ENCODE measurements around the gene C11orf65. TPM values are rescaled to one million over a fixed set of nuclear protein-coding genes. Genes with fewer than 3 reads are reported as not detected.
"Not testable (repeated sequence)": the region's sequence is repeated elsewhere in the genome, so short reads cannot be mapped to it uniquely, and the experiment has no call there.

C11orf65 gene
- total RNA-seq, 1 donor from 2014 or later, result 0.57 TPM

DNA sequence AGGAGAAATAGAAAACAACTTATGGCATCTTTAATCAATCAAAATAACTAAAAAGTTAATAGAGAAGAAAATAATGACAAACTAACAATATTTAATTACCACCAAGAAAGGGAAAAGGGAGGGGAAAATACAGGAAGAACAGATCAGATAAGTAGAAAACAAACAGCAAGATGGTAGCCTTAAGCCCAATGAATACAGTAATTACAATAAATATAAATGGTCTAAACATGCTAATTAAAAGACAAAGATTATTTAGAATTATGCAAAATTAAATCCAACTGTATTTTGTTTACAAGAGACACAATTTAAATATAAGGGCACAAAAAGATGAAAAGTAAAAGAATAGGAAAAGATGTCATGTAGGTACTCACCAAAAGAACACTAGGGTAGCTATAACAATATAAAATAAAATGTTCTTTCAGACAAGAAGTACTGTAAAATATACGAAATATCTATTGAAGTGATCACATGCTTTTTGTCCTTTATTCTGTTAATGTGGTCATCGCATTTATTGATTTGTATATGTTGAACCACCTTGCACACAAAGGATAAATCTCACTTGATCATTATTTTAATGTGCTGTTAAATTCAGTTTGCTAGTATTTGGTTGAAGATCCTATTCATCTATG is 14.0 kb downstream of the C11orf65 start:
- intact Hi-C loops (cut with micrococcal nuclease), result no loop called here
- no peaks in the 10 kb centered on the region for H3K36me3 Mint-ChIP-seq (ENCODE audit: low read depth)
- H3K27ac Mint-ChIP-seq, result no peak overlapping the region
- peaks cover 3% of the 10 kb centered on the region for H3K27me3 Mint-ChIP-seq (ENCODE audit: insufficient read depth)
- H3K4me3 Mint-ChIP-seq, result no peak overlapping the region
- no peaks in the 10 kb centered on the region for H3K4me1 Mint-ChIP-seq (ENCODE audit: low read depth)
- DNase-seq (ENCODE audit: low spot score), result no peak
- peaks cover 22% of the 10 kb centered on the region for H3K9me3 Mint-ChIP-seq

DNA sequence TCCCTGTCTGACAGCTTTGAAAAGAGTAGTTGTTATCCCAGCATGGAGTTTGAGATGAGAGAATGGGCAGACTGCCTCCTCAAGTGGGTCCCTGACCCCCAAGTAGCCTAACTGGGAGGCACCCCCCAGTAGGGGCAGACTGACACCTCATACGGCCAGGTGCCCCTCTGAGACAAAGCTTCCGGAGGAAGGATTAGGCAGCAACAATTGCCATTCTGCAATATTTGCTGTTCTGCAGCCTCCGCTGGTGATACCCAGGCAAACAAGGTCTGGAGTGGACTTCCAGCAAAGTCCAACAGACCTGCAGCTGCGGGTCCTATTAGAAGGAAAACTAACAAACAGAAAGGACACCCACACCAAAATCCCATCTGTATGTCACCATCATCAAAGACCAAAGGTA is 25.9 kb downstream of the C11orf65 start:
- H3K4me1 Mint-ChIP-seq (ENCODE audit: low read depth); intact Hi-C loops (cut with micrococcal nuclease); H3K4me3 Mint-ChIP-seq; H3K36me3 Mint-ChIP-seq (ENCODE audit: low read depth); DNase-seq (ENCODE audit: low spot score); H3K27me3 Mint-ChIP-seq (ENCODE audit: insufficient read depth); H3K27ac Mint-ChIP-seq: not testable (repeated sequence)
- H3K9me3 Mint-ChIP-seq, result peaks cover 21% of the 10 kb centered on the region

DNA sequence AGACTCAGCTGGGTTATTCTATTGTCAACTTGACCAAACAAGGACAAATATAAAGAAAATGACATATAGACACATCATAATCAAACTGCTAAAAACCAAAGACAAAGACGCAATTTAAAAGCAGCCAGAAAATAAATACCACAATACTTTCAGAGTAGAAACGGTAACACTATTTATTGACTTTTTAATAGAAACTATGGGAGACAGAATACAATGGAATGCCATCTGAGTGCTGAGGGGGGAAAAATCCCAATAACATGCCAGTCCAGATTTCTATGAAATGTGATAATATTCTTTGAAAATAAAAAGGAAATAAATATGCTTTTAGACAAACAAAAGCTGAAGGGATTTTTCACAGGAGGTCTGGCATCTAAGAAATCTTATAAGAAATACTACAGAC is 30.7 kb downstream of the C11orf65 start:
- no peak overlapping the region for H3K27ac Mint-ChIP-seq

DNA sequence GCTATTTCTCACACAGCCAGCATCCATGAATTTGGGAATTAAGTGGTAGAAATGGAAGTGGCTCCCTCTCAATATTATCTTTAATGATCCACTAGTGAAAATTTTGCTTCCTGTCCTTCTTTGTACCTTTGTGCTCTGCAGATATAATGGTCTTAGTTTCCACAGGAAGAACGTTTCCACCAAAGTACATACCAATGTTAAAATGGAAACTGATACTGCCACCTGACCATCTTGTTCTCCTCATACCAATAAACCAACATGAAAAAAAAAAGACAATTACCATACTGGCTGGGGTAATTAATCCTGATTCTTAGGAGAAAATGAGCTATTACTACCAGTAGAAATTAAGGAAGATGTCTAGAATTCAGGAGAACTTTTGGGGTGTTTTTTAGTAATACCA is 32.3 kb downstream of the C11orf65 start:
- peaks cover 3% of the 10 kb centered on the region for H3K9me3 Mint-ChIP-seq
- H3K36me3 Mint-ChIP-seq (ENCODE audit: low read depth), result no peaks in the 10 kb centered on the region
- intact Hi-C loops (cut with micrococcal nuclease), result no loop called here

More for the DNA sequence above, 30.7 kb downstream of the C11orf65 start:
- peaks cover 10% of the 10 kb centered on the region for H3K9me3 Mint-ChIP-seq
- H3K4me1 Mint-ChIP-seq (ENCODE audit: low read depth), result no peaks in the 10 kb centered on the region
- intact Hi-C loops (cut with micrococcal nuclease), result no loop called here
- H3K4me3 Mint-ChIP-seq, result no peak overlapping the region
- no peak for DNase-seq (ENCODE audit: low spot score)
- no peaks in the 10 kb centered on the region for H3K27me3 Mint-ChIP-seq (ENCODE audit: insufficient read depth)
- H3K36me3 Mint-ChIP-seq (ENCODE audit: low read depth), result no peaks in the 10 kb centered on the region

DNA sequence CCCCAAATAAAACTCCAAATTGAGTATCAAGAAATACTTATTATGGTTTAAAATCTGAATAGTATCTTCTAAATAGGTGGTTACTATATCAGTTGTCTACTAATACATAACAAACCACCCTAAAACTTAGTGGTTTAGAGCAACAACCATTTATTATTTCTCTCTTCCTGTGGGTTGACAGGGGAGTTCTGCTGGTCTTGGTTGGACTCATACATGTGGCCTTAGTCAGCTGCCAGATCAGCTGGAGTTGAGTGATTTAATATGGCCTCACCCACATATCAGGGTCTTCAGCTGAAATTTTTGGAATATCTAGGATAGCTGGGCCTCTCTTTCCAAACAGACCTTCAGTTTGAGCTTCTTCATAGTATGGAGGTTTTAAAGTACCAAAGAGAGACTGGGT is 34.5 kb downstream of the C11orf65 start:
- Mint-ChIP-seq H3K4me1 (ENCODE audit: low read depth) (no peaks in the 10 kb centered on the region), H3K4me3 (no peak overlapping the region), H3K27ac (no peak overlapping the region), H3K9me3 (peaks cover 6% of the 10 kb centered on the region), H3K36me3 (ENCODE audit: low read depth) (peaks cover 2% of the 10 kb centered on the region), H3K27me3 (ENCODE audit: insufficient read depth) (no peaks in the 10 kb centered on the region)
- intact Hi-C loops (cut with micrococcal nuclease), result no loop called here
- no peak for DNase-seq (ENCODE audit: low spot score)

More for the DNA sequence above, 32.3 kb downstream of the C11orf65 start:
- H3K27me3 Mint-ChIP-seq (ENCODE audit: insufficient read depth), result no peaks in the 10 kb centered on the region
- H3K4me3 Mint-ChIP-seq, result no peak overlapping the region
- H3K4me1 Mint-ChIP-seq (ENCODE audit: low read depth), result no peaks in the 10 kb centered on the region
- DNase-seq (ENCODE audit: low spot score), result no peak
- no peak overlapping the region for H3K27ac Mint-ChIP-seq

DNA sequence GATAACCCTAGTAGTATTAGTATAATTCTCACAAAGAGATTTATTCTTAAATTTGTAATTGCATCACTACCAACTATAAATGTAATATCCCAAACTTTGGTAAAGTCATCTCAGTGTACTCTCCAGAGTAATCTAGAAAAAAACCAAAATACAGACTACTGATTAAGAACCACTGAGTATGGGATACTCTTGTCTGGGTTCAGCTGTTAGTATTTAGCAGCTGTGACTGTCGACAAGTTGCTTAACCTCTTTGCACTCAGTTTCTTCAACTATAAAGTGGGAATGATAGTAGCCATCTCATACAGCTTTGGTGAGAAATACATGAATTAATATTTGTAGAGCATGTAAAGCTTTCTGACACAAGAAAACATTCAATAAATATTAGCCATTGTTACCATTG is 35.3 kb downstream of the C11orf65 start:
- H3K27me3 Mint-ChIP-seq (ENCODE audit: insufficient read depth), result no peaks in the 10 kb centered on the region
- H3K27ac Mint-ChIP-seq, result no peak overlapping the region
- H3K36me3 Mint-ChIP-seq (ENCODE audit: low read depth), result peaks cover 2% of the 10 kb centered on the region
- no peak overlapping the region for H3K4me3 Mint-ChIP-seq
- H3K9me3 Mint-ChIP-seq, result peaks cover 6% of the 10 kb centered on the region
- H3K4me1 Mint-ChIP-seq (ENCODE audit: low read depth), result no peaks in the 10 kb centered on the region
- DNase-seq (ENCODE audit: low spot score), result no peak
- intact Hi-C loops (cut with micrococcal nuclease), result no loop called here

DNA sequence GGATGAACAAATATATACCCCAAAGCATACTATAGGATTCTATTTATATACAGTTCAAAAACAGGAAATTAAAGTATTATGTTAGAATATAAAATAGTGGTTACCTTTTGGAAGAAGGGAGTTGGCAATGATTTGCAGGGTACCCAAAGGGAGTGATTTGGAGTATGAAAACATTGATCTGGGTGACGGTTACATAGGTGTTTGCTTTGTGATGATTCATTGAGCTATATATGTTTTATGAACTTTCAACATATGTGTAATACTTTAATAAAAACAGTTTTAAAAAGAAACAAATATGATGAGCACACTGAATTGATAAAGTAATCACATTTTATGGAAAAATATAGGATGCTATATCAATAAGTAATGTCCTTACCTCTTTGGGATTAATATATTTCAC is 36.0 kb downstream of the C11orf65 start:
- DNase-seq (ENCODE audit: low spot score), result no peak
- Mint-ChIP-seq H3K27me3 (ENCODE audit: insufficient read depth) (no peaks in the 10 kb centered on the region), H3K27ac (no peak overlapping the region), H3K9me3 (peaks cover 4% of the 10 kb centered on the region), H3K36me3 (ENCODE audit: low read depth) (peaks cover 2% of the 10 kb centered on the region), H3K4me3 (no peak overlapping the region), H3K4me1 (ENCODE audit: low read depth) (no peaks in the 10 kb centered on the region)
- intact Hi-C loops (cut with micrococcal nuclease), result no loop called here

DNA sequence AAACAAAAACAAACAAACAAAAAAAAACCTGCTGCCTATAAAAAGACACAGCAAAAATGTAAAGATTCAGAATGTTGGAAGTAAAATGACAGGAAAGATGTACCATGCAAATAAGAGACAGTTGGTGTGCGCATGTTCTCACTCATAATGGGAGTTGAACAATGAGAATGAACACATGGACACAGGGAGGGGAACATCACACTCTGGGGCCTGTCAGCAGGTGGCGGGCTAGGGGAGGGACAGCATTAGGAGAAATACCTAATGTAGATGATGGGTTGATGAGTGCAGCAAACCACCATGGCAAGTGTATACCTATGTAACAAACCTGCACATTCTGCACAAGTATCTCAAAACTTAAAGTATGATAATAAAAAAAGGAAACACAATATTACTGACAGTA is 49.8 kb downstream of the C11orf65 start:
- not testable (repeated sequence) for H3K4me3 Mint-ChIP-seq; DNase-seq (ENCODE audit: low spot score); H3K36me3 Mint-ChIP-seq (ENCODE audit: low read depth); H3K4me1 Mint-ChIP-seq (ENCODE audit: low read depth); H3K27me3 Mint-ChIP-seq (ENCODE audit: insufficient read depth); H3K27ac Mint-ChIP-seq
- H3K9me3 Mint-ChIP-seq, result peaks cover 17% of the 10 kb centered on the region
- intact Hi-C loops (cut with micrococcal nuclease), result loop anchor here (1.0 kb wide), 1 partner anchor 231 kb away; no protein-coding TSS in a partner anchor

DNA sequence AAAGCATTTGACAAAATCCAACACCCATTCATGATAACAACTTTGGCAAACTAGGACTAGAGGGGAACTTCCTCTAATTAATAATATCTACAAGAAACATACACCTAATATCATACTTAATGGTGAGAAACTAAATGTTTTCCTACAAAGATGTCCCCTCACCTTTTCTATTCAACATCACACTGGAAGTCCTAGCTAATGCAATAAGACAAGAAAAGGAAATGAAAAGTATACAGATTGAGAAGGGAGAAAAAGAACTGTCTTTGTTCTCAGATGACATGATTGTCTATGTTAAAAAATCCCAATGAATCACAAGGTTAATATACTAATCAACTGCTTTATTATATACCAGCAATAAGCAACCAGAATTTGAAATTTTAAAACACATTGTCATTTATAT is 52.4 kb downstream of the C11orf65 start:
- Mint-ChIP-seq H3K4me1 (ENCODE audit: low read depth) (no peaks in the 10 kb centered on the region), H3K27ac (no peak overlapping the region), H3K36me3 (ENCODE audit: low read depth) (no peaks in the 10 kb centered on the region), H3K4me3 (no peak overlapping the region), H3K27me3 (ENCODE audit: insufficient read depth) (no peaks in the 10 kb centered on the region), H3K9me3 (peaks cover 17% of the 10 kb centered on the region)
- no peak for DNase-seq (ENCODE audit: low spot score)
- intact Hi-C loops (cut with micrococcal nuclease), result no loop called here

DNA sequence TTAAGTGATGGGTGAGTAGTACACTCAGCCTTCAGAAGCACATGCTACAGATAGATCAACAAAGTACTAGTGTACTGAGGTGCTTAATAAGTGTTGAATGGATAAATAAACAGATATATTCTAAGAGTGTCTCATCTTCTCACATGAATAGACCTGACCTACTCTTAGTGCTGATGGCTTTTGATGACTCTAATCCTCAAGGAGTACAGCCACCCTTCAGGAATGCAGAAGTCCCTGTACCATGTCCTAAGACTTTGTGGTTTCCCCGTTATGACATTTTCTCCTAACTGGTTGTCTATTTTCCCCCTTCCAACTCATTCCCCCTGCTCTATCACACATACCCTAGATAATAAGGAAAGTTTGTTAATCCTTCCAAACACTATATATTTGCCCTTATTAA is 61.6 kb downstream of the C11orf65 start:
- H3K4me1 Mint-ChIP-seq (ENCODE audit: low read depth), result no peaks in the 10 kb centered on the region
- H3K27me3 Mint-ChIP-seq (ENCODE audit: insufficient read depth), result no peaks in the 10 kb centered on the region
- H3K9me3 Mint-ChIP-seq, result no peaks in the 10 kb centered on the region
- H3K36me3 Mint-ChIP-seq (ENCODE audit: low read depth), result no peaks in the 10 kb centered on the region
- no peak for DNase-seq (ENCODE audit: low spot score)
- no peak overlapping the region for H3K27ac Mint-ChIP-seq
- H3K4me3 Mint-ChIP-seq, result no peak overlapping the region
- intact Hi-C loops (cut with micrococcal nuclease), result no loop called here

DNA sequence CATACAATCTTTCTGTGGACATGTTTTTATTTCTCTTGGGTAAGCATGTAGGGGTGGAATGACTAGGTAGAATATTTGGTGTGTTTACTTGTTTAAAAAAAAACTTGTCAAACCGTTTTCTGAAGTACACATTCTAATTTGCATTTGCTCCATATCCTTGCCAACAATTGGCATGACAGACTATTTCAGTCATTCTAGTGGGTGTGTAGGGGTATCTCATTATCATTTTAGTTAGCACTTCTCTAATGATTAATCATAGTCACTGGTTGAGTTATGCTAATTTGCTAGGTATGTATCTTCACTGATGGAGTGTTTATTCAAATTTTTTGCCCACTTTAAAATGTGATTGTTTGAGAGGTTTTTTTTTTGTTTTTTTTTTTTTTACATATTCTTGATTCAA is 64.3 kb downstream of the C11orf65 start:
- Mint-ChIP-seq H3K36me3 (ENCODE audit: low read depth) (no peaks in the 10 kb centered on the region), H3K9me3 (no peaks in the 10 kb centered on the region), H3K4me1 (ENCODE audit: low read depth) (no peaks in the 10 kb centered on the region), H3K27me3 (ENCODE audit: insufficient read depth) (no peaks in the 10 kb centered on the region), H3K27ac (no peak overlapping the region), H3K4me3 (no peak overlapping the region)
- intact Hi-C loops (cut with micrococcal nuclease), result no loop called here
- no peak for DNase-seq (ENCODE audit: low spot score)

DNA sequence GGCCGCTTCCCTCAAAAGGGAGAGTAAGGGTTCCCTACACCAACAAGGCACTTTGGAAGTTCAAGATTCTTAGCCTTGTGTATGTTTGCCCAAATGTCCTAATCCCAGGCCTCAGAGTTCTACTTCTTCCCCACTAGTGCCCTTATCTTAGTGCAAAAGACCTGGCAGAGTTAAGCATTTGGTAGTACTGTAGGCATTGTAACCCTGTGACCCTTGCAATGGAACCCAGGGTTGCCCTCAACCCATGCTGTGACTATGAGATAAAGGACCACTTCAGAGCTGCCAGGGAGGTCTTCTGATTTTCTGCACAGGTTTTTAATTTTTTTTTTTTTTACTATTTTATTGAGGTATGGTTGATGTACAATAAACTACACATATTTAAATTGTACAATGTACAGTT is 65.1 kb downstream of the C11orf65 start:
- H3K36me3 Mint-ChIP-seq (ENCODE audit: low read depth), result no peaks in the 10 kb centered on the region
- H3K27me3 Mint-ChIP-seq (ENCODE audit: insufficient read depth), result peaks cover 1% of the 10 kb centered on the region
- no peak for DNase-seq (ENCODE audit: low spot score)

DNA sequence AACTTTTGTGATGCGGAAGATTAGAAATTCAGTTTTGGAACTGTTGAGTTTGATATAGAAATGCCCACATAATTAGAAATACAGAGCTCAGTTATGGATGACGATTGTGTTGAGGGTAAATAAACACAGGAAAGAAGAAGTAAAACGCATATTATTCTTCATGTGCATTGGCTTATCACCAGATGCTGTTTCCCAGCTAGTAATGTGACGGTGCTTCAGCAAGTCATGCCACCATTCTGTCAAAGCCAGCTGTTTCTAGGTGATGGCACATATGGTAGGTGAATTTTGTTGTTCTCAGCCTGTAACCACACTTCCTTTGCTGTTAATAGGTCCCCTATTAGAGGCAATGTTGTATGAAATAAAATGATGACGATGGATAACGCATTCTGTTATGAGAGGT is 68.9 kb downstream of the C11orf65 start:
- intact Hi-C loops (cut with micrococcal nuclease), result no loop called here
- no peak overlapping the region for H3K4me3 Mint-ChIP-seq
- no peaks in the 10 kb centered on the region for H3K4me1 Mint-ChIP-seq (ENCODE audit: low read depth)
- no peaks in the 10 kb centered on the region for H3K9me3 Mint-ChIP-seq
- no peaks in the 10 kb centered on the region for H3K36me3 Mint-ChIP-seq (ENCODE audit: low read depth)
- peaks cover 2% of the 10 kb centered on the region for H3K27me3 Mint-ChIP-seq (ENCODE audit: insufficient read depth)
- DNase-seq (ENCODE audit: low spot score), result no peak
- no peak overlapping the region for H3K27ac Mint-ChIP-seq

More for the DNA sequence above, 65.1 kb downstream of the C11orf65 start:
- intact Hi-C loops (cut with micrococcal nuclease), result no loop called here
- H3K27ac Mint-ChIP-seq, result no peak overlapping the region
- no peak overlapping the region for H3K4me3 Mint-ChIP-seq
- no peaks in the 10 kb centered on the region for H3K4me1 Mint-ChIP-seq (ENCODE audit: low read depth)
- H3K9me3 Mint-ChIP-seq, result no peaks in the 10 kb centered on the region

DNA sequence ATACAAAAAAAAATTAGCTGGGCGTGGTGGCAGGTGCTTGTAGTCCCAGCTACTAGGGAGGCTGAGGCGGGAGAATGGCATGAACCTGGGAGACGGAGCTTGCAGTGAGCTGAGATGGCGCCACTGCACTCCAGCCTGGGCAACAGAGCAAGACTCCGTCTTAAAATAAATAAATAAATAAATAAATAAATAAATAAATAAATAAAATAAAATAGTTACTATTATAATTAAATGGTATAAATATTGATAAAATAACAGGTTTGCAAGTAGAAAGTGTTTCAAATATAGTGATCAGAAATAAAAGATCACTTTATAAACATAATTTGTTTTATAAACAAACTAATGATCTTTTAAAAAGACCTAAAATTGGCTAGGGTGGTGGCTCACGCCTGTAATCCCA is 70.7 kb downstream of the C11orf65 start:
- DNase-seq (ENCODE audit: low spot score); intact Hi-C loops (cut with micrococcal nuclease); H3K4me3 Mint-ChIP-seq; H3K27ac Mint-ChIP-seq; H3K9me3 Mint-ChIP-seq; H3K36me3 Mint-ChIP-seq (ENCODE audit: low read depth); H3K27me3 Mint-ChIP-seq (ENCODE audit: insufficient read depth); H3K4me1 Mint-ChIP-seq (ENCODE audit: low read depth): not testable (repeated sequence)
